Type B pancreatic cell (in vitro differentiated cells): Measurements from ENCODE around the gene DNAAF8. TPM values are rescaled to one million over a fixed set of nuclear protein-coding genes. Genes with fewer than 3 reads are reported as not detected.

Experiments used
- DNase-seq: peaks from one replicate; pipeline ENCODE4 v3.0.0; 2021; ENCODE audit warnings: mixed read lengths; ENCODE audit not compliant: unreplicated experiment; ENCODE audit errors: extremely low spot score
- H3K27ac Mint-ChIP-seq: 2 replicates; pipeline ENCODE4 v1.8.0; 2021; ENCODE audit warnings: mild to moderate bottlenecking, mixed read lengths
- H3K27me3 Mint-ChIP-seq: 2 replicates; pipeline ENCODE4 v1.8.0; 2021; ENCODE audit warnings: mixed read lengths
- H3K36me3 Mint-ChIP-seq: 2 replicates; pipeline ENCODE4 v1.8.0; 2021; ENCODE audit warnings: mixed read lengths
- H3K4me1 Mint-ChIP-seq: one replicate; pipeline ENCODE4 v1.8.0; 2021; ENCODE audit warnings: mixed read lengths; ENCODE audit not compliant: unreplicated experiment
- H3K4me3 Mint-ChIP-seq: 2 replicates; pipeline ENCODE4 v1.8.0; 2021; ENCODE audit warnings: mild to moderate bottlenecking, mixed read lengths
- H3K9me3 Mint-ChIP-seq: 2 replicates; pipeline ENCODE4 v1.8.0; 2021; ENCODE audit warnings: mixed read lengths
- total RNA-seq: library from RNA; stranded (reverse); gene quantifications from 2 replicates; pipeline ENCODE4 v1.2.1, GENCODE V29; 2021; ENCODE audit warnings: low replicate concordance
- TF ChIP-seq, protein P1 (sequence below): fragments of 200-600 bp; sonication (generic); conservative IDR thresholded peaks from 2 replicates; pipeline ENCODE4 v1.5.0; 2021; ENCODE audit warnings: antibody characterized with exemption, mild to moderate bottlenecking

The DNAAF8 gene
- total RNA-seq, 1 donor from 2014 or later: 2.6 TPM

GRCh38 chr16:4726616-4727015, 7.7 kb upstream of the DNAAF8 start:
- TF ChIP-seq, protein P1, sequence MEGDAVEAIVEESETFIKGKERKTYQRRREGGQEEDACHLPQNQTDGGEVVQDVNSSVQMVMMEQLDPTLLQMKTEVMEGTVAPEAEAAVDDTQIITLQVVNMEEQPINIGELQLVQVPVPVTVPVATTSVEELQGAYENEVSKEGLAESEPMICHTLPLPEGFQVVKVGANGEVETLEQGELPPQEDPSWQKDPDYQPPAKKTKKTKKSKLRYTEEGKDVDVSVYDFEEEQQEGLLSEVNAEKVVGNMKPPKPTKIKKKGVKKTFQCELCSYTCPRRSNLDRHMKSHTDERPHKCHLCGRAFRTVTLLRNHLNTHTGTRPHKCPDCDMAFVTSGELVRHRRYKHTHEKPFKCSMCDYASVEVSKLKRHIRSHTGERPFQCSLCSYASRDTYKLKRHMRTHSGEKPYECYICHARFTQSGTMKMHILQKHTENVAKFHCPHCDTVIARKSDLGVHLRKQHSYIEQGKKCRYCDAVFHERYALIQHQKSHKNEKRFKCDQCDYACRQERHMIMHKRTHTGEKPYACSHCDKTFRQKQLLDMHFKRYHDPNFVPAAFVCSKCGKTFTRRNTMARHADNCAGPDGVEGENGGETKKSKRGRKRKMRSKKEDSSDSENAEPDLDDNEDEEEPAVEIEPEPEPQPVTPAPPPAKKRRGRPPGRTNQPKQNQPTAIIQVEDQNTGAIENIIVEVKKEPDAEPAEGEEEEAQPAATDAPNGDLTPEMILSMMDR: no peak
- DNase-seq: no peak
- Mint-ChIP-seq H3K36me3 (no peaks in the 10 kb centered on the region), H3K9me3 (no peaks in the 10 kb centered on the region), H3K4me1 (no peaks in the 10 kb centered on the region), H3K4me3 (no peak overlapping the region), H3K27me3 (no peaks in the 10 kb centered on the region), H3K27ac (no peak overlapping the region)

- Mint-ChIP-seq H3K27ac (no peak overlapping the region), H3K36me3 (no peaks in the 10 kb centered on the region)
Measured at GRCh38 chr16:4728676-4729075, 5.7 kb upstream of the DNAAF8 start.

GRCh38 chr16:4729876-4730275, 4.5 kb upstream of the DNAAF8 start:
- TF ChIP-seq, protein P1: no peak
- Mint-ChIP-seq H3K36me3 (no peaks in the 10 kb centered on the region), H3K27me3 (no peaks in the 10 kb centered on the region), H3K27ac (no peak overlapping the region), H3K4me1 (peaks cover 8% of the 10 kb centered on the region), H3K9me3 (no peaks in the 10 kb centered on the region), H3K4me3 (no peak overlapping the region)
- DNase-seq: no peak

More at GRCh38 chr16:4728676-4729075, 5.7 kb upstream of the DNAAF8 start:
- H3K27me3 Mint-ChIP-seq: no peaks in the 10 kb centered on the region
- DNase-seq: no peak
- TF ChIP-seq, protein P1: no peak
- no peaks in the 10 kb centered on the region for H3K9me3 Mint-ChIP-seq
- no peak overlapping the region for H3K4me3 Mint-ChIP-seq
- peaks cover 8% of the 10 kb centered on the region for H3K4me1 Mint-ChIP-seq

GRCh38 chr16:4733211-4733742, 1.1 kb upstream of the DNAAF8 start:
- H3K4me3 Mint-ChIP-seq: peak overlapping the region; percentile 97
- peaks cover 4% of the 10 kb centered on the region for H3K27me3 Mint-ChIP-seq
- H3K27ac Mint-ChIP-seq: peak overlapping the region; percentile 97
- peaks cover 8% of the 10 kb centered on the region for H3K4me1 Mint-ChIP-seq
- H3K9me3 Mint-ChIP-seq: no peaks in the 10 kb centered on the region
- no peak for DNase-seq
- TF ChIP-seq, protein P1: no peak
- no peaks in the 10 kb centered on the region for H3K36me3 Mint-ChIP-seq

DNA sequence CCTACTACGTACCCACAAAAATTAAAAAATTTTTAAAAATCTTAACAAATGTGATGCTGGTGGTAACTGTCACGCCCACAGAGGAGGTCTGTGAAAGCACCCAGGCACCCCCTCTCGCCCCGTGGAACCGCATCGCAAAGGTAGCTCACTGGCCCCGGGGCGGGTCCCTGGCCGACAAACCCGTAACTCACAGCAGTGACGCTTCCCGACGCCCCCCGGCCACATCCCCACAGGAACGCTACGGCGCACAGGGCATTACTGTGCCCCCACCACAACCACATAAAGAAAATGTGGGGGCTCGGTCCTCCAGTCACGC, 632 bp upstream of the DNAAF8 start:
- Mint-ChIP-seq H3K4me1 (peaks cover 8% of the 10 kb centered on the region), H3K9me3 (no peaks in the 10 kb centered on the region), H3K27ac (peak overlapping the region; percentile 97), H3K36me3 (no peaks in the 10 kb centered on the region), H3K27me3 (peaks cover 4% of the 10 kb centered on the region), H3K4me3 (peak overlapping the region; percentile 97)
- no peak for DNase-seq
- TF ChIP-seq, protein P1: no peak
